GM12801 (cell line): ENCODE measurements around the gene CPA1.

ENCODE experiments used
- TF ChIP-seq, protein P1 (sequence below): IDR thresholded peaks from one replicate; pipeline ENCODE4 v1.5.1; 2011; ENCODE audit warnings: control low read depth; ENCODE audit not compliant: insufficient read length; ENCODE audit errors: extremely low read depth

CPA1 gene

DNA sequence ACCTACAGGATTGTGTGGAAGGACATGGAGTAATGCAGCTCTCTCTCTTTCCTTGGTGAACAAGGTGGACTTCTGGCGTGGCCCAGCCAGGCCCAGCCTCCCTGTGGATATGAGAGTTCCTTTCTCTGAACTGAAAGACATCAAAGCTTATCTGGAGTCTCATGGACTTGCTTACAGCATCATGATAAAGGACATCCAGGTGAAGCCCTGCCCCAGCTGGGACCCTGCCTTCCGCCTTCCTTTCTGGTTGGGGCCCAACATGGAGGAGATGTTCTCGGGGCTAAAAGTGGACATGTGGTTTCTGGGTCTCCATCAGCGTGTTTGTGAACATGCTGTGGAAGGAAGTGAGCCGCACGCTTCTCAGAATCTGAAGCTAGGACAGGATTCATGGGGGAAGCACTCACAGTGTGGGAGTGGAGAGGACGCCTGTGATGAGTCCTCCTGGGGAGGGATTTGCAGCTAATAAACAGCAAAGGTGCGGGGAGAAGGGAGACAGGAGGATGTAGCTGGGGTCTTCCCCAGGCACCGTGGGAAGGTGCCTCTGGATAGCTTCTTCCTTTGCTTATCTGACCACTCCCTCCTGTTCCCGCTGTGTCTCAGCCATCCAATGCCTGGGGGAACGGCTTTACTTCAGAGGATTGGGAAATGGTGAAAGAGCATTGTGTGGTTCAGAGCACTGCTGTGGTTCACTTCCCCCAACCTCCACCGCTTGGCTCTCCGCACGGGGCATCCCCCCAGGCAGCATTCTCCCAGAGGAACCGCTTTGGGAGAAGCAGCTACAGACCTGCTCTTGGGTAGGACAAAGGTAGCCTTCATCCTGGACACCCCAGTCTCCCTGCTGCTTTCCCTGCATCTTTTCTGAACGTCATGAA is 30.1 kb upstream of the CPA1 start:
- TF ChIP-seq, protein P1, sequence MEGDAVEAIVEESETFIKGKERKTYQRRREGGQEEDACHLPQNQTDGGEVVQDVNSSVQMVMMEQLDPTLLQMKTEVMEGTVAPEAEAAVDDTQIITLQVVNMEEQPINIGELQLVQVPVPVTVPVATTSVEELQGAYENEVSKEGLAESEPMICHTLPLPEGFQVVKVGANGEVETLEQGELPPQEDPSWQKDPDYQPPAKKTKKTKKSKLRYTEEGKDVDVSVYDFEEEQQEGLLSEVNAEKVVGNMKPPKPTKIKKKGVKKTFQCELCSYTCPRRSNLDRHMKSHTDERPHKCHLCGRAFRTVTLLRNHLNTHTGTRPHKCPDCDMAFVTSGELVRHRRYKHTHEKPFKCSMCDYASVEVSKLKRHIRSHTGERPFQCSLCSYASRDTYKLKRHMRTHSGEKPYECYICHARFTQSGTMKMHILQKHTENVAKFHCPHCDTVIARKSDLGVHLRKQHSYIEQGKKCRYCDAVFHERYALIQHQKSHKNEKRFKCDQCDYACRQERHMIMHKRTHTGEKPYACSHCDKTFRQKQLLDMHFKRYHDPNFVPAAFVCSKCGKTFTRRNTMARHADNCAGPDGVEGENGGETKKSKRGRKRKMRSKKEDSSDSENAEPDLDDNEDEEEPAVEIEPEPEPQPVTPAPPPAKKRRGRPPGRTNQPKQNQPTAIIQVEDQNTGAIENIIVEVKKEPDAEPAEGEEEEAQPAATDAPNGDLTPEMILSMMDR: no peak

DNA sequence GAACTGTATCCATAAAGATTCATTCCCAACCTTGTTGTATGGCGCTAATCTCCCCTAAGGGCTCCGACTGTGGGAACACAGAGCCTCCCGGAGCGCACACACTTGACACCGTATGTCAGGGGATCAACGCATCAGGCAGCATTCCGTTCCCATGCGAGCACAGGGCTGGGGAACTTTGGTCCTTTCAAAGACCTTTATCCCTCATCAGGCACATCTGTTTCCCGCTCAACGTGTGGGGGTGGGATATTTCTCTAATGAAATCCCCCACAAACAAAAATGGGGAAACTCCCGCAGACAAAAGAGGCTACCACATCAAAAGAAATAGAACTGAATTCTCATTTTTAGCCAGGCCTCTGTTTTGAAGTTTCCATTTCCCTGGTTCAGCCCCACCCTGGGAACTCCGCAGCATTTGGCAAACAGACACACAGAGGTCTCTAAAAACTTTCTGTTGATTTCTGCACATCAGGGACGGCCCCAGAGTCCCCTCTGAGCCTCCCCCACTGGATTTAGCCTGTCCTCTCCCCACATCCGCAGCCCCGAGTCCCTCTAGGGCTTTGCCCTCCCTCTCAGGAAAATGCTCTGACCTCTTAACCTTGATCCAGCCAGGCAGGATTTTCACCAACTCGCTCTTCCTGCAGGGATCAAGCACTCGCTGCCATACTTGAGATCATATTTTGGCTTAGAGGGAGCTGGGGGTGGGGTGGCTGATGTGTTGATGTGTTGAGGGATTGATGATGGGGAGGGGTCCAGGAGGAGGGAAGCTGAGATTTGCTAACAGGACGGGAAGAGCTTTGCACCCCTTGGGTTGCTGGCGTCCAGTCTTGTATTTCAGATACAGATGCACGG is 29.1 kb upstream of the CPA1 start:
- TF ChIP-seq, protein P1: no peak

DNA sequence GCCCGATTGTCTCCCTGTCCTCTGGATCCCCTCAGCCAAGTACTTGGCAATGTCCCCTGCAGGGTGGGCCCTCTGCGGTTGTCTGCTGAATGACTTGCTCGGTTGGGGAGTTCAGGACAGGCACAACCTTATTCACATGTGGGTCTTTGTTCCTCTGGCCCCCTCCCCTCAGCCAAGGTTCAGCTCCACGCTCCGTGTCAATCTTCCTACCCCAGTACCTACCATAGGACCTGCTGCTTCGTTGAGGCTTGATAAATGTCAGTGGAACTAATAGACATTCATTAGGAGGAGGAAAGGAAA is 28.6 kb upstream of the CPA1 start:
- TF ChIP-seq, protein P1: no peak

DNA sequence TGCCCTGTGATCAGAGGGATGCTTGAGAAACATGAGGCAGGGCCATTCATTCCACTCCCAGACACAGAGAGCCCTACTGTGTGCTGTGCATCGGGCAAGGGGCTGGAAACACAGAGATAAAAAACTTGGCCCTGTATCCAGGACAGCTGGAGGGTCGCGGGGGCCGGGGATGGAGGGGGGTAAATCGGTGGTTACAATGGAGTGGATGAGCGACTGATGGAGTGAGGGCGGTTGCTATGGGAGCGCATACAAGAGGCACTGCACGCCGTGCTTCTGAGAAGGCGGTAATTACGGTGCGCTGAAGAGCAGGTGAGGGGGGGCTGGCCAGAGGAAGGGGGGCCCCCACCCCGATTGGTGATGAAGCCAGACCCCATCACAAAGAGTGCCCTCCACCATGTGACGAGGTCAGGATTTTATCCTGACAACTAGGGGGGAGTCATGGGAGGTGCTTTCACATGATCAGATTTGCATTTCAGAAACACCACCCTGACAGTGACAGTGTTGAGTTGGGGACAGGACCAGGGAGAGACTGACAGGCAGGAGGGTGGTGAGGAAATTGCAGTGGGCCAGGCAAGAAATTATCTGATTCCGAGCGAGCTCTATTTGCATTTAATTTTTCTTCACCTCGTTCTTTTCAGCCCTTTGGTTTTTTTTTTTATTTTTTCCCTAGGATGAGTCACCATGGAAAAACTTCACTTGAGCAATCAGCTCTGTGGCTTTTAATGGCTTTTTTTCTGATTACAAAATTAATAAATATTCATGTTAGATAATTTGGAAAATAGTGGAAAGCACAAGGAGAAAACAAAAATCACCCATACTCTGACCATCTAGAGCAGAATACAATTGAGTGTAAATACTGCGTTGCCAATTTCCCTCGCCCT is 27.9 kb upstream of the CPA1 start:
- TF ChIP-seq, protein P1: no peak

DNA sequence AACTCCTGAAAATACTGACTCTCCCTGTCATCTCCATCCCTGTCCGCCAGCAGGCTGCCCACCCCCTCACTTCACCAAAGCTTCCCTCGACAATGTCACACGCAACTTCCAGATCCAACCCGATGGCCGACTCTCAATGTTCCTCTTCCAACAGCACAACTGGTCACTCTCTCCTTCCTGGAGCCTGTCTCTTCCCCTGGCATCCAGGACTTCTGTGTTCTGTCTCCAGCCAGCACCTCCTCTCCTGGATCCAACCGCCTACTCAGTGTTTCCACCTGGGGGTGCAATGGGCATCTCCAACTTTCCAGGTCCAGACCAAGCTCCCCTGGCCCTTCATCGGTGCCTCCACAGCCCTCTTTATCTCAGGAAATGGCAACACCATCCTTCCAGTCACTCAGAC is 27.1 kb upstream of the CPA1 start:
- TF ChIP-seq, protein P1: no peak

DNA sequence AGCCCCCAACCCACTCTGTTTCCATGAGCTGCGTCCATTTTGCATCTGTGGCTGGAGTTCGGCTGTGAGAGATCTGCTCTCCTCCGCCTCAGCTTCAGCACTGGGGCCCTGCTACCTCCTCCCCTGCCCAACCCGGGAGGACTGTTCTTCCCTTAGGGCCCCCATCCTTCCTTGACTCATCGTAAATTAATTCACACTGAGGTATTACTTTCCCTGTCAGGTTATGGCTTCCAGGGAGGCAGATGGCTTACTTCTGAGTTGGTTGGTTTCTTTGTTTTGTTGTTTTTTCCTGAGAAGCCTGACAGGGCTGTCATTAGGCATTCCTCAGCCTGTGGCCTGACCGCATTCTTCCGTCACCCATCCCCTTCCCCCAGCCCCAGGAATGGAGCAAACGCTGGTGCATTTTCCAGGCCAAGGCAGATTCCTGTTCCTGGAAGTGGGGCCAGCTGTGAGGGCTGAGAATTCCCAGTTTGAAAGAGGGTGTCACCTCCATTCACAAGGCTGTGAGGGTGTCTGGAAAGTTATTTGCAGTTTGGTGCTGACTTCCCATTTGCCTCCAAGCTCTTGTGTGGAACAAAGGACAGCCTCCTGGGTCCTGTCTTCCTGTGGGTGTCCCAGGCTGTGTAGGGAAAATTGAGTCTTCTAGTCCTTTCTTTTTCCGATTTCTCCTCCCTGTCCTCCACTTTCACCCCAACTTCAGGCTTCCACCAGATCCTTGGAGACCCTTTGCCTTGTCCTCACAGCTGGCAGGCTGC is 24.0 kb upstream of the CPA1 start:
- TF ChIP-seq, protein P1: no peak
